Left kidney (tissue), 2 donors: ENCODE data around the gene TNS3. TPM values are rescaled to one million over a fixed set of nuclear protein-coding genes. Genes with fewer than 3 reads are reported as not detected.

Source experiments
- DNase-seq: peaks from one replicate; pipeline ENCODE4 v3.0.0-alpha.2; 2013
- polyA plus RNA-seq: library from polyadenylated mRNA; unstranded; fragments of 120-200 nt; gene quantifications from one replicate; pipeline ENCODE4 v1.2.1, GENCODE V29; 2013; ENCODE audit not compliant: insufficient read length

Gene TNS3
- polyA plus RNA-seq, 1 donor = 87.4 TPM

- DNase-seq = no peak
Observed at GRCh38 chr7:47303695-47304453, 278.0 kb downstream of the TNS3 start.

GRCh38 chr7:47303014-47303694 is 278.8 kb downstream of the TNS3 start:
- no peak for DNase-seq

GRCh38 chr7:47302560-47302959 is 279.4 kb downstream of the TNS3 start:
- no peak for DNase-seq

GRCh38 chr7:47301657-47302295 is 280.1 kb downstream of the TNS3 start:
- DNase-seq = no peak

GRCh38 chr7:47301105-47301477 is 280.8 kb downstream of the TNS3 start:
- no peak for DNase-seq

GRCh38 chr7:47300472-47301104 is 281.3 kb downstream of the TNS3 start:
- DNase-seq = no peak

- no peak for DNase-seq
Observed at GRCh38 chr7:47299496-47299895, 282.4 kb downstream of the TNS3 start.

GRCh38 chr7:47298636-47299035 is 283.3 kb downstream of the TNS3 start:
- DNase-seq = no peak

GRCh38 chr7:47297120-47297519 is 284.8 kb downstream of the TNS3 start:
- no peak for DNase-seq

- no peak for DNase-seq
Observed at GRCh38 chr7:47295606-47296005, 286.3 kb downstream of the TNS3 start.

GRCh38 chr7:47294556-47295222 is 287.2 kb downstream of the TNS3 start:
- no peak for DNase-seq

GRCh38 chr7:47293884-47294555 is 287.9 kb downstream of the TNS3 start:
- no peak for DNase-seq

- no peak for DNase-seq
Observed at GRCh38 chr7:47292832-47293309, 289.0 kb downstream of the TNS3 start.

- no peak for DNase-seq
Observed at GRCh38 chr7:47291461-47292081, 290.3 kb downstream of the TNS3 start.

- DNase-seq = no peak
Observed at GRCh38 chr7:47290867-47291266, 291.0 kb downstream of the TNS3 start.

GRCh38 chr7:47290466-47290865 is 291.4 kb downstream of the TNS3 start:
- DNase-seq = no peak

- no peak for DNase-seq
Observed at GRCh38 chr7:47288060-47288459, 293.9 kb downstream of the TNS3 start.

GRCh38 chr7:47285860-47286491 is 295.9 kb downstream of the TNS3 start:
- DNase-seq = no peak

- DNase-seq = no peak
Observed at GRCh38 chr7:47284691-47285635, 296.9 kb downstream of the TNS3 start.
